ENCODE data around the gene NDUFAF3. TPM values are rescaled to one million over a fixed set of nuclear protein-coding genes. Genes with fewer than 3 reads are reported as not detected.

The NDUFAF3 gene
- total RNA-seq, 1 donor, result 145 TPM

DNA sequence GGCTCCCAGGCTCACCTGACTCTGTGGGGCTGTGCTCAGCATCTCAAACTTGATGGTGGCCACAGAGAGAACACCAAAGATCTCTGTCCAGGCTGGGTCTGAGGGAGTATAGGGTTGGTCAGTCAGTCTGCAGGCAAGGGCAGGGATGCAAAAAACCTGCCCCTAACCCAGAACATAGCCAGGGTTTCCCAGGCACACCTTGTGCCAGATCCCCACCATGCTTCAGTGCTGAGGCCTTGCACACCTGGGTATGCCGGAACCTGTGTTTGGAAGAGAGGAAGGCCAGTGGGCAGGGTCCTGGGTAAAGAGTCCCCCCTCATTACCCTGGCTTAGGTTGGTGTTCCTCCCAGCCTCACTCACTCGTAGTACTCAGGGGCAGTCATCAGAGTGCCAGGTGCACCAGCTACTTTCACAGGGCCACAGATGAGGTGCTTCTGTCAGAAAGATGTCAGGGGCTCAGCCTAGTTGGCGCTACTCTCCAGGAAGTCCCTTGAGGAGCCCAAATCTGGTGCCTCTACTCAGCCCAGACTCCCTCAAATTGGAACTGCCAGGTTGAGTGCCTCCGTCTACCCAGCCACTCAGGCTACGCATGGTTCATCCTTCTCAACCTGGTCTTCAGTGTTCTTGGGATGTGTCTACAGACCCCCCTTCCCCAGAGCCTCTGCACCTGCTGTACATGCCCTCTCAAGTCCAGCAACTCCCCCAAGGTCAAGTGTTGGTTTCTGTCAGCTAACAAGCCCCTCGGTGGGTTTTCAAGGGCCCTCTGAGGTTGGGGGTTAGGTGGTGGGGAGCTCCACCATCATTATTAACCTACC is 5.3 kb upstream of the NDUFAF3 start:
- no peak for DNase-seq (ENCODE audit: low read depth in 2 of 3, low spot score in 2 of 3)

- no peak for DNase-seq (ENCODE audit: low read depth in 2 of 3, low spot score in 2 of 3)
These were observed 4.5 kb upstream of the NDUFAF3 start for GRCh38 chr3:49017229-49017970.

- peak in 2 of 3 donors; percentile 63 to 66 for DNase-seq (ENCODE audit: low read depth in 2 of 3, low spot score in 2 of 3)
These were observed 3.8 kb upstream of the NDUFAF3 start, which contains the start of gene DALRD3 for GRCh38 chr3:49017971-49018706. TSS of gene DALRD3 (minus strand) at chr3:49018580. CDS start at chr3:49018564, 16 bp downstream.

GRCh38 chr3:49018707-49019006 is 3.3 kb upstream of the NDUFAF3 start:
- no peak for DNase-seq (ENCODE audit: low read depth in 2 of 3, low spot score in 2 of 3)

DNA sequence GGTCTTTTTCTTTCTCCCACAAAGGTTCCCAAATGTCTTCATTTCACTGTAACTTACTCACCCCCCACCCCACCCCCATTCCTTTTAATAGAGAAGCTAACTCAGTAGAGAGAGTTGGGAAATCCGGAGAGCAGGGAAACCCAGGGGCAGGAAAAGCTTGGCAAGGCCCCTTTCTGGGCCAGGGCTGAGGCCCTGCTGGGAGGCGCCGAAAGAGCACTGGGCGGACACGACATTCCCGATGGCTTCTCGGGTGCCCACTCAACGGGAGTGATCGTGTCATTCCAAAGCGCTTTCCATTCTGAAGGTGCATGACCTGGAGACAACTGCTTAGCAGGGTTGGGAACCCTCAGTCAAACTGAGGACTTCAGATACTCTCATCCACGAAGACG is 2.0 kb upstream of the NDUFAF3 start:
- DNase-seq (ENCODE audit: low read depth in 2 of 3, low spot score in 2 of 3), result no peak

DNA sequence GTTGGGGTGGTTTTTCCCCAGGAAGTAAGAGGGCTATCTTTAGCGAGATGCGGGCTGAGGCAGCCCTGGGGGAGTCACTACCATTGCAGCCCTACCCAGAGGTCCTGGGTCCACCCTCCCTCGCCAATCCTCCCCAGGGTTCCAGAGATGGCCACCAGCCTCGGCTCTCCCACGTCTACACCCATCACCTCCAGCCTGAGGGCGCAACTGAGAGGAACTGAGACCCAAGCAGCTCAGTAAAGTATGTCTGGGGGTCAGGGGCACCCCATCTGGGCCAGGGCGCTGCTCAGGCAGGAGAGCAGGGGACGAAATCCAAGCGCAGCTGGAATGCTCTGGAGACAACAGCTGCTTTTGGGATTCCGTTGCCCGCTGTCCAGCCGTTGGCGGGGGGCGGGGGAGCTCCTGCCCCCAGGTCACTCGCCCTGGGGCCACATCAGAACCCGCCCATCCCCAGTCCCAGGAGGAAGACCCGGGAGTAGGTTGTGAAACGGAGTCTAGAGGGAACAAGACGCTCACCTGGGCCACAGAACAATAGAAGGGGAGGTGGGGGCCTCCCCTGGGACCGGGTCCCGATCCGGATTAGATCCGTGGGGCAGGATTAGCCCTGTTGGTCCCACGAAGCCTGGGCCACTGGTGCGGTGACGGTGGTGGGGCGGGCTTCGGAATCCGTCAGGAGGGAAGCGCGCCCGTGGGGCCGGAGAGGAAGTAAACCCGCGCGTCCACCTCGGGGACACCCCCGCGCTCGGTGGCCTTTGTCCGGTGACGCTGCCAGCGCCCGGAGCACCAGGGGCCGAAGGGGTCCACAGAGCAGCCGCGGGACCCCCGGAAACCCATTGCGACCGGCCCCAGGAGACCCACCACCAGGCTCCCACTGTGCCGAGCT is 1.4 kb upstream of the NDUFAF3 start:
- peak in 2 of 3 donors; percentile 35 to 38 for DNase-seq (ENCODE audit: low read depth in 2 of 3, low spot score in 2 of 3)

- peak; percentile 97 to 99 (median 98) for DNase-seq (ENCODE audit: low read depth in 2 of 3, low spot score in 2 of 3)
These were observed 608 bp upstream of the NDUFAF3 start for GRCh38 chr3:49021213-49021812.

GRCh38 chr3:49022688-49023171 is 809 bp downstream of the NDUFAF3 start:
- no peak for DNase-seq (ENCODE audit: low read depth in 2 of 3, low spot score in 2 of 3)

GRCh38 chr3:49023775-49024174 is 1.9 kb downstream of the NDUFAF3 start:
- DNase-seq (ENCODE audit: low read depth in 2 of 3, low spot score in 2 of 3), result no peak

GRCh38 chr3:49024449-49024848 is 2.5 kb downstream of the NDUFAF3 start:
- DNase-seq (ENCODE audit: low read depth in 2 of 3, low spot score in 2 of 3), result no peak

DNA sequence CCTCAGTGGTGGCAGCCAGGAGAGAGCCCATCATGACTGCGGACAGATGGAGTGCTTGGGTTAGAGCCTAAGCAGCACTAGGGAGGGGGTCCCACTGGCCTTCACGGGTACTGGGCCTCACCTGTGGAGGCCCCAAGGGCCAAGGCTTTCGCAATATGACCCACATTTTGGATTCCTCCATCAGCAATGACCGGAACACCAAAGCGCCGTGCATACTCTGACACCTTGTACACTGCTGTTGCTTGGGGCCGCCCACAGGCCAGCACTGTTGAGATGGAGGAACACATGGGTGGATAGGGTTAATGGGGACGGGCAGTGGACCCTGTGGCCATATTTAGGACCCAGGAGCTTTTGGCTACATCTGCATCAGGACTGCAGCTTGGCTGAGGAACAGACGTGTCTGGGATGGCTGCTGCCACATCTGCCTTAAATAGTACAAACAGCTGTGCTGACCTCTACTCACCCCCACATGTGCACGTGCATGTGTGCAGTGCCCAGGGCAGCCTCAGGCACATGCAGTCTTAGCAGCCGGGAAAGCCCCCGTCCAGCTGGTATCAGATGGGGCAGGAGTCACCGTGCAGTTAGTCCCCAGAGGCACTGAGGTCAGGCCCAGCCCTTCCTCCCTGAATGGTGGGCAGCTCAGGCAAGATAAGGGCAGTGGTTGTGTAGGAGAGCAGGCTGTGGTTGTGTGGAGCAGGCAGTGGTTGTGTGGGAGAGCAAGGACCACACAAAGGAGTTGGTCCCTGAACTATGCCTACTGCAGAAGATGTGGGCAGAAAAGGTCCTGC is 3.3 kb downstream of the NDUFAF3 start:
- peak in 2 of 3 donors; percentile 48 to 50 for DNase-seq (ENCODE audit: low read depth in 2 of 3, low spot score in 2 of 3)

GRCh38 chr3:49025793-49026520 is 4.0 kb downstream of the NDUFAF3 start:
- DNase-seq (ENCODE audit: low read depth in 2 of 3, low spot score in 2 of 3), result no peak

- no peak for DNase-seq (ENCODE audit: low read depth in 2 of 3, low spot score in 2 of 3)
These were observed 4.6 kb downstream of the NDUFAF3 start for GRCh38 chr3:49026536-49026935.

GRCh38 chr3:49027634-49028033 is 5.7 kb downstream of the NDUFAF3 start:
- DNase-seq (ENCODE audit: low read depth in 2 of 3, low spot score in 2 of 3), result no peak

DNA sequence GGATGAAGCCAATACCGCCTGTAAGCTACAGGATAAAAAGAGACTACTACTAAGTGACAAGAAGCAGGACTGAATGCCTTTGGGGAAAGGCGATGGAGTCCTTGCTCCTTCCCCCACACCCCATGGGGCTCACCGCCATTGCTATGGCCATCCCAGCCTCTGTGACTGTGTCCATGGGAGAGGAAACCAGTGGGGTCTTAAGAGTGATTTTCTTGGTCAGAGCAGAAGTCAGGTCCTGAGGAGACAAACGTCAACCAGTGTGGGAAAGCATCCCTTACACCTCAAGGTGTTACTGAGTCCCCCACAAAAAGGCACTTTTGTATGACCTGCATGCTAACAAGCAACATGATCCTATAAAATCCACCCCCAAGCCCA is 6.4 kb downstream of the NDUFAF3 start:
- DNase-seq (ENCODE audit: low read depth in 2 of 3, low spot score in 2 of 3), result no peak

DNA sequence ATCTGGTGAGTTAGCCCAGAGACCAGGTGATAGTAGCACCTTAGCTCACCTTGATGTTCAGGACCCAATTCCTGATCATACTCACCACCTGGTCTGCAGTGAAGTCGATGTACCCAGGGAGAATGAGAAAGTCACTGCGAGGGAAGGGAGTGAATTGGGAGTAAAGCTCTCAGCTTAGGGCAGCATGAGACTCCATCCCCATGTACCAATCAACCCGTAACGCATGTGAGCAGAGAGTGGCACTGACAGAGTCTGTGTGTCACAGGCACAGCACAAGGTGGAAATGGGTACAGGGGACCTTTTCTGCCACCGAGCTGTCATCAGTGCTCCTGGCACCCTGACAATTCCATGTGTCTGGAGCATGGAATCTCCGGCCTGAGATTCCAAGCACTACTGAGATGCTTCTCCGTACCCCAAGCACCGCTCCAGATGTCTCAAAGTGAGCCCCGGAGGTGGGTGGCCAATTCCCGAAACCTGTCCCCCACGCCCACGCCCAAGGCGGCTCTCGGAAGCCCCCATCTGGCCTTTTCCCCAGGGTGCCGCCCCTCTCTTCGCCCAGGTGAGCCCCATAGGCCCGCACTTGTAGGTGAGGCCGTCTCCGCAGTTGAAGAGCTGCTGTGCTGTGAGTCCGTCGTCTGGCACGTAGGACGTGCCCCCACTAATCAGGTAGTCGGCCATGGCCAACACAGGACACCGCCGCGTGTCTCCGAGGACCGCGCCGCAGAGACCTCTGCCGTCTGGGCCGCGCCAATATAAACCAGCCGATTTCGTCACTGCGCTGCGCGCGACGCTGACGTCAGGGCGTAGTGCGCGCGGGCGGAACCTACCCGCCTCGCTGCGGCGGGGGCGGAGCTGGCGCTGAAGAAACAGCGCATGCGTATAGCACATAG is 7.0 kb downstream of the NDUFAF3 start, which contains the start of gene IMPDH2:
TSS of gene IMPDH2 (minus strand) at position 726 of the 890 bp plus-strand sequence. CDS start at position 678, 48 bp downstream.
- peak; percentile 95 for DNase-seq (ENCODE audit: low read depth in 2 of 3, low spot score in 2 of 3)

DNA sequence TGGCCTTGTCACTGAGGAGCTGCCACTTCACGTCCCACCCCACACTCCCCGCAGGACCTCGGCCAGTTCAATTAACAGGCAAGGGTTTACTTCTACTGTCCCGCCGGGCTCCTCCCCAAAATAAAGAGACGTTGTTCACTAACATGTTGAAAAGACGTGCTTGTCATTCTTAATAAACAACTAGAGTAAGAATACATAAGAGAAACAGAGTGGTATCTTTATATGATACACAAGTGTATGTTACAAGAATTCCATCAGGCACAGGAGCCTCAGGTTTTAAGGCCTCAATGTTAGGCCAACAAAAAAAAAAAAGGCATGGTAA is 7.6 kb downstream of the NDUFAF3 start:
- DNase-seq (ENCODE audit: low read depth in 2 of 3, low spot score in 2 of 3), result no peak

Measured in hematopoietic multipotent progenitor cell (in vitro differentiated cells).